ENCODE results near the gene BOLL.

The BOLL gene

GRCh38 chr2:197810491-197810890 is 25.4 kb upstream of the BOLL start:
- Histone ChIP-seq H3K79me2 (ENCODE audit: insufficient read depth, low read depth) (no peaks in the 10 kb centered on the region), H2AFZ (ENCODE audit: low read depth) (no peak overlapping the region), H4K20me1 (ENCODE audit: insufficient read depth) (no peaks in the 10 kb centered on the region), H3K27me3 (ENCODE audit: insufficient read depth, low read depth) (no peaks in the 10 kb centered on the region), H3K4me2 (no peak overlapping the region), H3K4me3 (IDR thresholded peaks at IDR 0.05; ENCODE audit: insufficient read depth, low read depth, low read length) (no peak overlapping the region), H3K4me1 (ENCODE audit: low read depth, poor library complexity, severe bottlenecking) (peaks cover 16% of the 10 kb centered on the region), H3K9ac (no peak overlapping the region), H3K27ac (no peak overlapping the region), H3K36me3 (ENCODE audit: insufficient read depth) (no peaks in the 10 kb centered on the region)
- no peak for TF ChIP-seq CTCF (conservative IDR thresholded peaks at IDR 0.05; ENCODE audit: low read depth, low read length)

- Histone ChIP-seq H3K4me3 (IDR thresholded peaks at IDR 0.05; ENCODE audit: insufficient read depth, low read depth, low read length) (no peak overlapping the region), H3K4me1 (ENCODE audit: low read depth, poor library complexity, severe bottlenecking) (peaks cover 17% of the 10 kb centered on the region), H4K20me1 (ENCODE audit: insufficient read depth) (no peaks in the 10 kb centered on the region), H3K9ac (no peak overlapping the region), H2AFZ (ENCODE audit: low read depth) (no peak overlapping the region), H3K36me3 (ENCODE audit: insufficient read depth) (no peaks in the 10 kb centered on the region), H3K27me3 (ENCODE audit: insufficient read depth, low read depth) (no peaks in the 10 kb centered on the region), H3K27ac (no peak overlapping the region), H3K79me2 (ENCODE audit: insufficient read depth, low read depth) (no peaks in the 10 kb centered on the region), H3K4me2 (no peak overlapping the region)
- no peak for TF ChIP-seq CTCF (conservative IDR thresholded peaks at IDR 0.05; ENCODE audit: low read depth, low read length)
These were observed 24.9 kb upstream of the BOLL start for GRCh38 chr2:197810016-197810415.

- Histone ChIP-seq H3K9ac (no peak overlapping the region), H3K79me2 (ENCODE audit: insufficient read depth, low read depth) (no peaks in the 10 kb centered on the region), H3K27ac (no peak overlapping the region), H2AFZ (ENCODE audit: low read depth) (no peak overlapping the region), H3K4me2 (no peak overlapping the region), H3K27me3 (ENCODE audit: insufficient read depth, low read depth) (no peaks in the 10 kb centered on the region), H3K36me3 (ENCODE audit: insufficient read depth) (no peaks in the 10 kb centered on the region), H3K4me3 (IDR thresholded peaks at IDR 0.05; ENCODE audit: insufficient read depth, low read depth, low read length) (no peak overlapping the region), H4K20me1 (ENCODE audit: insufficient read depth) (no peaks in the 10 kb centered on the region), H3K4me1 (ENCODE audit: low read depth, poor library complexity, severe bottlenecking) (peaks cover 17% of the 10 kb centered on the region)
- no peak for TF ChIP-seq CTCF (conservative IDR thresholded peaks at IDR 0.05; ENCODE audit: low read depth, low read length)
These were observed 23.9 kb upstream of the BOLL start for GRCh38 chr2:197809064-197809463.

GRCh38 chr2:197805715-197806633 is 20.9 kb upstream of the BOLL start:
- no peaks in the 10 kb centered on the region for H3K27me3 ChIP-seq (ENCODE audit: insufficient read depth, low read depth)
- H3K4me1 ChIP-seq (ENCODE audit: low read depth, poor library complexity, severe bottlenecking) = peaks cover 34% of the 10 kb centered on the region
- no peak for TF ChIP-seq CTCF (conservative IDR thresholded peaks at IDR 0.05; ENCODE audit: low read depth, low read length)
- H3K4me3 ChIP-seq (IDR thresholded peaks at IDR 0.05; ENCODE audit: insufficient read depth, low read depth, low read length) = no peak overlapping the region
- no peak overlapping the region for H3K27ac ChIP-seq
- peak overlapping the region; percentile 96 for H2AFZ ChIP-seq (ENCODE audit: low read depth)
- no peaks in the 10 kb centered on the region for H3K79me2 ChIP-seq (ENCODE audit: insufficient read depth, low read depth)
- no peaks in the 10 kb centered on the region for H4K20me1 ChIP-seq (ENCODE audit: insufficient read depth)
- no peak overlapping the region for H3K9ac ChIP-seq
- peak overlapping the region; percentile 35 for H3K4me2 ChIP-seq
- H3K36me3 ChIP-seq (ENCODE audit: insufficient read depth) = no peaks in the 10 kb centered on the region

Measured in KMS-11 (cell line).